Smooth muscle cell of trachea (primary cell): ENCODE results near the gene TRPC5OS. TPM values are rescaled to one million over a fixed set of nuclear protein-coding genes. Genes with fewer than 3 reads are reported as not detected.

Experiments used
- total RNA-seq: library from RNA; depleted of rRNA; stranded (reverse); fragments of >200 nt; gene quantifications from 2 replicates; pipeline ENCODE4 v1.2.1, GENCODE V29; 2014

Gene TRPC5OS
- under 0.01 TPM in 1 of 2 replicates, not detected in the other for total RNA-seq

GRCh38 chrX:111875881-111876280, at the start of gene TRPC5OS:
TRPC5OS (plus strand) TSS chrX:111876181; CDS start chrX:111901850, 25,669 bp downstream.

Other genes starting within 250 kb of the TRPC5OS start
- 39.7 and 45.0 TPM in 2 replicates for gene ALG13, start 195.0 kb upstream of the TRPC5OS start, total RNA-seq
- gene TRPC5, start 206.6 kb downstream of the TRPC5OS start, total RNA-seq, result not detected in 2 replicates
- not detected in 2 replicates for gene RTL4, start 206.8 kb downstream of the TRPC5OS start, total RNA-seq